Dedifferentiated amniotic fluid mesenchymal stem cell (primary cell): ENCODE measurements around the gene GPSM1.

Experiments used
- DNase-seq: peaks from one replicate; pipeline ENCODE4 v3.0.0-alpha.2; 2016; ENCODE audit errors: extremely low spot score

The GPSM1 gene

DNA sequence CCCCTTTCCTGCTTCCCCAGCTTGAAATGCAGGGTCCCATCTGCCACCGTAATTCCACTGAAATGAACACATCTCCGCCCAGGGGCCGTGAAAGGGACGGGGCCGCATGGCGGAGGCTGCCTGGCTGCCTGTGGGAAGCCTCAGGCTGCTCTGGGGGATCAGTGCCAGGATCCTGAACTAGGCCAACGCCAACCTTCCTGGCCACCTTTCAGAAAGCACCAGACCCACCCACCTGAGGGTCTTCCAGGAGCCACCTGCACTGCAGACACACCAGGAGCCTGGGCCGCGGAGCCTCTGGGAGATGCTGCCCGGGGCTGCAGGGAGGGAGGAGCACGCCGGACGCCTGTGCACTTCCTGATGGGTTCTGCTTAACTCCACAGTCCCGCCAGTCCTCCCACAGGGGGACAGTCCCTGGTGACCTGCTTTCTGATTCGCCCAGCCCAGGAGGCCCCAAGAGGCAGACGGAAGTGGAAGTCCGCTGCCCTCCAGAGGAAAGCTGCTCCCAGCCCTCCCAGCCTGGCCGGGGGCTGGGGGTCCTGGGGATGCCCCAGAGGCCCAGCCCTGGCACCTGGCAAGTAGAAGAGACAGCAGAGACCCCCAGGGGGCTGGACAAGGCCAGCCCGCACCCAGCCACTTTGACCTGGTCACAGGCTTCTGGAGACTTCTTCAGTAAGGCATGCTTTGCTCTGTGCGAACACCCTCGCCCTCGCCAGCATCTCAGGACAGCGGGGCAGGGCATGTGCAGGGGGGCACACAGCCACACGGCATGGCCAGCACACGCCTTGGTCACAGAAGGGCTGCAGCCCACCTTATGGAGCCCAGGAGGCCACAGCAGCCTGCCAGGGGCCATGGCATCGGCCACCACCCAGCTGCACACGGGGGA is 46.2 kb downstream of the GPSM1 start, which contains the start of gene CARD9:
Gene CARD9, minus strand, starts transcription at position 370 of the 883 bp plus-strand sequence. CDS start 1,591 bp downstream, outside the sequence.
- no peak for DNase-seq

DNA sequence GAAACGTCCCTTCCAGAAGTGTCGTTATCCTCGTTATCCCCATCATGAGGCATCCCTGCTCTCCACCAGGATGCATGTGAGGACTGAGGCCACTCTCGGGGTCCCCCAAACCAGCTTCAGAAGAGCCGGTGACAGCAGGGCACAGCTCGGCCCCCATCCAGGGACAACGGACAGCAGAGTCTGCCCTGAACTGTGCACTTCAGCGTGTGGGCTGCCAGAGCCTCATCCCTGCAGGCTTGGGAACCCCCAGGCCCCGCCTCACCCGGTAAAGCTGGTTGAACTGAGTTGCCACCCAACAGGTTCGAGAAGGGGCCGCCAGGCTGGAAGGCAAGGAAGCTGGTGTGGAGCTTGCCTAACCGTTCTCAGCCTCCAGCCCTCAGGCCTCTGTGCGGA is 46.8 kb downstream of the GPSM1 start:
- DNase-seq, result no peak

DNA sequence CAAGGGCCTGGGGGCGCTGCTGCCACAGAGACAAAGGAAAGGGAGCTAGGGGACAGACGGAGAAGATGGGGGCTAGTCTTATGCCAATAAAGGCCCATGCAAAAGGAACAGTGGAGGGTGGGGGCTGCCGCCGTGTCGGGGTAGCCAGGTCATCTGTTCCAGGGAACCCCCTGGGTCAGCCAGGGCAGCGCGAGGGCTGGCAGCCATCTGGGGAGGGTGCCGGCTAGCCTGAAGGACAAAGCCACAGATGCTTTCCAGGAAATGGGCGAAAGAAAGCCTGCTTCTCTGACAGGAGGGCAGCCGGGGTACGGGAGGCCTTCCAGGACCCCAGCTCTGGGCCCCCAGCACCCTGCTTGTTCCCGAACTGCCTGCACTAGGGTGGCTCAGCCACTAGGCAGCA is 47.8 kb downstream of the GPSM1 start:
- DNase-seq, result no peak

DNA sequence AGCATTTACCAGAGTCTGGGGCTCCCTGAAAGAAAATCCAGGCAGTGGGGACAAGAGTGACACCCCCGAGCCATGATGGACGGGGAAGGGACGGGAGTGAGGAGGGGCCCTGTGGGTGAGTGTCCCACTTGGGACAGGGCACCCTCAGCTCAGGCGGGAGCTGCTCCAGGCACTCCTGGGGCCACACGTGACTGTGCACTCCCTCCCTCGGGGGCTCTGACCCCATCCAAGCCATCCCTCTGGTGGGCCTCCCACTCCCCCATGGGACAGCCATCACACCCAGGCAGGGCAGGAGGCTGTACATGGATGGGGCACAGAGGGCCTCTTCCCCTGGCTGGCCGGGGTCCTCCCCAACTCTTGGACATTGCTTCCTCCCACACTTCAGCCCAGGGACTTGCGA is 49.1 kb downstream of the GPSM1 start:
- DNase-seq, result no peak

DNA sequence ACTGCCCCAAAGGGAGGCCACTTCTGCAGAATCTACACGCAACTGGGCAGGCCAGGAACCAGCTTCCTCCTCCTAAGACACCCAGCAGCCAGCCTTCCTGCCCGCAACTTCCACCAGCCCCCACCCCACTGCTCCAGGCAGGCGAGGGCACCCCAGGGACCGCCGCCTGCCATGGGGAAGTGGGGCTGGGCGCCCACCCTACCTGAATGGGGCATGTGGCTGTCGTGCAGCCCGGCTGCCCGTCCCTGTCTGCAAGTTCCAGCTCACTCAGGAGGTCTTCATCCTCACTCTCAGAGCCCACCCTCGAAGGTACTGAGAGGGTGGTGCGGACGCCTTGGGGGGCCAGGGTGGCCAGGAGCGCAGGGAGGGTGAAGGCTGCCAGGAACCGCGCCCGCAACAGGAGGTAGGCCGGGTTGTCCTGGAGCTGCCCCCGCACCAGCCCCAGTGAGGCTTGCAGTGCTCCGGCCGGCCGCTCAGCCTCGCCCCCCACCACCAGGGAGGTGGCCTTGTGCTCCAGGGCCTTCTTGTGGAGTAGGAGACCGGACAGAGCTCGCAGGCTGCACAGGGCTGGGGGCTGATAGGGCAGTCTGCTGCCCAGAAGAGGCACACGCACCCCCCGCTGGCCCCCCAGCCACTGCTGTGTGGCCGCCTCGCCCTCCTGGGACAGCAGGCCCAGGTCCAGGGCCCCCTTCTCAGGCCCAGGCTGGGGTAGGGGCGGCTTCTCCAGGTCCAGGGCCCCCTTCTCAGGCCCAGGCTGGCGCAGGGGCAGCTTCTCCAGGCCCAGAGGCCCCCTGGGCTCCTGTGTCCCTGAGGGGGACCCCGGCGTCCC is 50.2 kb downstream of the GPSM1 start:
- no peak for DNase-seq

DNA sequence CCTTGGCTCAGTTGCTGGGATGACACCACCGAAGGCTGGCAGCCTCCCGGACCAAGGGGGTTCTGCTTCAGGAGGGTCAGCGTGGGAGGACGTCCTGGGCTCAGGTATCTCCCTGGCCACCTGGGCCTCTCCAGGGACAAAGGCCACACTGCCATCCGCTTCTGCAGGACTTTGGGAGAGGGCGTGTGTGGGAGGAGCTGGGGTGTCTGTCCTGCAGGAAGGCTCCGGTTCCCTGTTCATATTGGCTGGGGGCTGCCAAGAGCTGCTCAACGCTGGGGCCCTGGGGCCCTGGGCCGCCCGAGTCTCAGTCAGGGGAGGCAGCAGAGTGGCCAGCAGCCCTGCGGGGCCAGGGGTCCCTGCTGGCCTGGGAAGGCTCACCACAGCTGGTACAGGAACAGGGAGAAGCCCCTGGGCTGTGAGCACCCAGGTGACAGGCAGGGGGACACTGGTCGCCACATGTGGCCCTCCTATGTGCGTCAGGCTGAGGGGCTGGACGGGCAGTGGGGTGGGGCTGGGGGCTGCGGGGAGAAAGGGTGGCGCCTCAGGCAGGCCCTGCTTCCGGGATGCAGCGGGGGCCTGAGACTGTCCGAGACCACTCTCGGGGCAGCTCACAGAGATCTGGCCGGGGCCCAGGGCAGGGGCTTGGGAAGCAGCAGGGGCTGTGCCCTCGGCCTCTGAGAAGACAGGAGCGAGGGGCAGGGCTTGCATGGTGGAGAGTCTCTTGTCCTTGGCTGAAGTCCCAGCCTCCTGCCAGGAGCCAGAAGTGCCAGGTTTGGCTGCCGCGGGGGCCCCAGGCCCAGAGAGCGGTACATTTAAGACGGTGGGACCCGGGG is 51.0 kb downstream of the GPSM1 start:
- DNase-seq, result no peak

DNA sequence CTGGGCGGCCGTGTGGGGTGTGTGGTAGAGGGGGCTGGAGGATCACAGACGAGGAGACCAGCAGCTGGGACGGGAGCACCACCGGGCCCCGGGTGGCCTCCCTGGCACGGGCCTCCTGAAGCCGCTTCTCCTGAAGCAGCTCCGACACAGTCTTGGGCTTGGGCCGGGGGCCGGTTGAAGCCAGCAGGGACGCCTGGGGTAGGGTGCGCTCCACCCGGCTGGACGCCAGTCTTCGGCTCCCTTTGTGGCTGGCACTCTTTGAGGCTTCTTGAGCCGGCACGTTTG is 51.6 kb downstream of the GPSM1 start:
- no peak for DNase-seq

DNA sequence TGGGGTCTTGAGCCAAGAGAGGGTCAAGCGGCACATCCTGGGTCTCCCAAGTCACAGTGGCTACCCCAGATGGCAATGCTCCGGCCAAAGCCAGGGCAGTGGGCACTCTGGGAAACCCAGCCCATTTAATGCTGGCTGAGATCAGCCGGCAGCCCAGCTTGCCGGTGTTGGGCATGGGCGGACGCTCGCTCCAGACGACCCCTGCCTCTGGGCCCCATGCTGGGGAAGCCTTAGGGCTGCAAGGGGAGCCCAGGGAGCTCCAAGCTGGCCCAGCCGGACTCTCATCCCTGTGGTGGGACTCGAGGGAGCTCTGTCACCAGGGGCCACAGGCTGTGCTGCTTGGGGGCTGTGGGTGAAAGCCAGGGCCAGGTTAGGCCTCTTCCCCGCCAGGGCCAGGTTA is 52.1 kb downstream of the GPSM1 start:
- DNase-seq, result no peak

DNA sequence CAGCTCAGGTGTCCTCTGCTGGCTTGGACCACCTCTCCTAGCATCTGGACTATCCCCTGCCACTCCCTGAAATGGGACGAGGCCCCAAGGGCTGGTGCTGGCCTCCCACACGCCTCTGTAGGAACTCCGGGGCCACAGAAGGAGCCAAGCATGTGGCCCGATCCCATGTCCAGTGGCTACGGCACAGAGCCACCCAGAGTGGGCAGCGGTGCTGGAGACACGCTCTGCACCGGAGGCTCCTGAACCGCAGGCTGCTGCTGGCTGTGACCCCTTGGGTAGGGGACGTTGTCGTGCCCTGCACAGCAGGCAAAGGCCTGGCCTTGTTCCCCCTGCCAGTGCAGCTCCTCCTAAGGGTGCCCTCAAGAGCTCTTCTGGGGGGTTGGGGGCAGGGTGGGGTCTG is 52.6 kb downstream of the GPSM1 start:
- no peak for DNase-seq

DNA sequence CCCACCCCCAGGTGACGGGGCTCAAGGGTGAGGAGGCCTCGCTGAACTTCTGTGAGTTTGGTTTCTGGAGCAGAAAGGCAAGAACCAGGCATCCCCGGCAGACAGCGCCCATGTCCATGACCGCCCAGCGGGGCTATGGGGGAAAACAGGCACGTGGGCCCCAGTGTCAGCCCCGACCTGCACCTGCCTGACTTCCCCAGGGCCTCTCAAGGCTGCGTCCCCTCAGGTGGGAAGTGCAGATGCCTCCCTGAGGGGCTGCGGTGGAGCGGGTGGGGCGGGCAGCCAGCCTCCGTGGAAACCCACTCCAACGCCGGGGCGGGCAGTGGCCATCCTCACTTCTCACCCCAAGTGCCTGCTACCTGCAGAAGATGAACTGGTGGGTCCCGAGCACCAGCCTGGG is 53.0 kb downstream of the GPSM1 start:
- no peak for DNase-seq

DNA sequence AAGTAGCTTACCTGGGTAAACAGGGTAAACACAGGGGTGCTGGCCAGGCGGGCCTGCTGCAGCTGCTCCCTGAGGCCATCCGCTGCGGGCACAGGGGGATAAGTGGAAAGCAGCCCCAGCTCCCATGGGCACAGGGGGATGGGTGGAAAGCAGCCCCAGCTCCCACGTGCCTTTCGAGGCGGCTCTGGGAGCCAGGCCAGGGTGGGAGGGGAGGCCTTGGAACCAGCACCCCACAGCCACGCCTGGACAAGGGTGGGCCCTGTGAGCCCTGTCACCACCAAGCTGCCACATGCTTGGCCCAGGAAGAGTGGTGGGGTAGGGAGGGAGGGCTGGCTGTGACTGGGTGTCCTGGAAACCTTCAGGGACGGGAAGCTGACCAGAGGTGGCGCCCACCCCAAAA is 54.0 kb downstream of the GPSM1 start:
- DNase-seq, result no peak

DNA sequence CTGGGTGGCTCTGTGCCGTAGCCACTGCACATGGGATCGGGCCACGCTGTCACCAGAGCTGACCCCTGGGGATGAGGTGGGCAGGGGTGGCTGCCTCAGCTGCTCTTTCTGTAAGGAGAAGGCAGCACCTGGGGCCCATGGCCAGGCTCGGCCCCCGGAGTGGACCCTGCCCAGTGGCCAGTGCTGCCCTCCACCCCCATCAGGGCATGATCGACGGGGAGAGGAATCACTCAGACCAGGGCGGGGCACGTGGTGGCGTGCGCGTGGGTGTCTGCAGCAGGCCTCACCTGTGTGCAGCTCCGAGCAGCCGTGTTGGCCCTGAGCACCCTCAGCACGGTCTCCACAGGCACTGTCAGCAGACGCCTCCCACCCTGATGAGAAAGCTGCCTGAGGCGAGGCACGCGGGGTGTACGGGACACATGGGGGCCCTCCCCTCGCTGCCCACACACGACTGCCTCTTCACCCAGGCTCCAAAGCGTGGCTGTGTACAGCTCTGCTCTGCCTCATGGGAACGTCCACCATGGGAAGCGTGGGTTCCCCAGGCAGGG is 54.7 kb downstream of the GPSM1 start:
- no peak for DNase-seq

DNA sequence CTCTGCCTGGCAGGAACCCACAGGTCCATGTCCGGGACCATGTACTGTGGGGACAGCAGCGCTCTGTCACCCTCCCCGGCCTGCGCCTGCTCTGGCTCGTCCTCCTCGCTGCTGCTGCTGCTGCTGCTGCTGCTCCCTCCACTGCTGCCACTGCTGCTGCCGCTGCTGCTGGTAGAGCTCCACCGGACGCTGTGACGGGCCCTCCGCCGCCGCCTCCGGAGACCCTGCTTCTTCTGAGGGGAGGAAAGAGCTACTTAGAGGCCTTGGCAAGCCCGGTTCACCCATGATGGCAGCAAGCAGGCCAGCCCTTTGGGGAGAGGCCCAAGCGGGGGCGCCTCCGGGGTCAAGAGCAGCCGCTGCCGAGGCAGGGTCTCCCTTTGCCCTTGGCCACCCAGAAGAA is 56.1 kb downstream of the GPSM1 start:
- DNase-seq, result no peak

DNA sequence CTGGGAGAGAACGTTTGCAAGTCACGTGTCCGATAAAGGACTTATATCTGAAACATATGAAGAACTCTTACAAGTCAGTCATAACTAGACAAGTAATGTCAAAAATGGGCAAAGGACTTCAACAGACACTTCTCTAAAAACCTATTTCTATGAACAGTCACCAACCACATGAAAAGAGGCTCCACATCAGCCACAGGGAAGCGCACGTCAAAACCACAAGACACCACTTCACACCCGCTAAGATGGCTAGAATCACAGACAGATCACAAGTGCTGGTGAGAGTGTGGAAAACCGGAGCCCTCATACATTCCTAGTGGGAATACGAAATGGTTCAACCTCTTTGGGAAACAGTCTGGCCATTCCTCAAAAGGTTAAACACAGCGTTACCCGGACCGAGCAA is 57.7 kb downstream of the GPSM1 start:
- no peak for DNase-seq

DNA sequence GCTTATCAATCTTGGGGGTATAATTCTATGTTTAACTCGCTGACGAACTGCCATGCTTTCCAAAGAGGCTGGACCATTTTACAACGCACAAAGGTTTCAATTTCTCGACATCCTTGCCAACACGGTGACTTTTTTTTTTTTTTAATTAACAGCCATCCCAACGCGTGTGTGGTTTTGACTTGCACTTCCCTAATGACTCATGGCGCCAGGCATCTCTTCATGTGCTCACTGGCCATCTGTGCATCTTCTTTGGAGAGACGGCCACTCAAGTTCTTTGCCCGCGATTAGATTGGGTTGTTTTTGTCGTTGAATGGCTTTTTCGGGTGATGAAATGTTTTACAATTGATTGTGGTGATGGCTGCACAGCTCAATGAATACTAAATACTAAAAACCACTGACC is 58.7 kb downstream of the GPSM1 start:
- DNase-seq, result no peak

DNA sequence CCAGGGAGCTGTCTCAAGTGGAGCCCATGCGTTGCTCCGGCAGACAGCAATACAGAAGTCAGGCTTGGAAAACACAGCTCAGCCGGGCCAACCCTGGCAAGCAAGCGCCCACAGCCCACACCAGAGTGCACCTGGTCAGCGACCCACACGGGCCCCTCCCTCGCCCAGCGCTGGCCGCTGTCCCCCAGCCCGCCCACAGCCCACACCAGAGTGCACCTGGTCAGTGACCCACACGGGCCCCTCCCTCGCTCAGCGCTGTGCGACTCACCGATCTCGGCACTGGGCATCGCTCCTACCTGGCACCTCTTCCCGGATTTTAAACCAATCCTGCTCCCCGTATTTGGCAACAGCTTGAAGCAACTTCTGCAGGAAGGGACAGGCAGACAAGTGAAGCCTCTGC is 59.9 kb downstream of the GPSM1 start:
- no peak for DNase-seq

DNA sequence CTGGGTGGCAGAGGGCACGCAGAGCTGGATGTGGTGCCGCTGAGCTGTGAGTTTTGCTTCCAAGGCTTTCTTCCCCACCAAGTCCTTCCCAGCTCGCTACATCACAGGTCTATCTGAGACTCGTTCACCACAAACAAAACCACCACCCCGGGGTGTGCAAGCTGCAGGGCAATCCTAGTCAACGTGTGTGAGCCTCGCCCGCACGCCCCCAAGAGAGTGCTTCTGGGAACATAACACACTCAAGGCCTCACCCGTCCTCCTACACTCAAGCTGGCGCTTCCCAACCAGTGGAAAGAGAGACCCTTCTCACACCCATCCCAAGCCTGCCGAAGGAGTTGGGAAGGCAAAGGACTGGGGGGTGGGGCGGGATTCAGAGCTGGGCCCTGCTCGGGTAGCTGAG is 62.1 kb downstream of the GPSM1 start:
- no peak for DNase-seq

DNA sequence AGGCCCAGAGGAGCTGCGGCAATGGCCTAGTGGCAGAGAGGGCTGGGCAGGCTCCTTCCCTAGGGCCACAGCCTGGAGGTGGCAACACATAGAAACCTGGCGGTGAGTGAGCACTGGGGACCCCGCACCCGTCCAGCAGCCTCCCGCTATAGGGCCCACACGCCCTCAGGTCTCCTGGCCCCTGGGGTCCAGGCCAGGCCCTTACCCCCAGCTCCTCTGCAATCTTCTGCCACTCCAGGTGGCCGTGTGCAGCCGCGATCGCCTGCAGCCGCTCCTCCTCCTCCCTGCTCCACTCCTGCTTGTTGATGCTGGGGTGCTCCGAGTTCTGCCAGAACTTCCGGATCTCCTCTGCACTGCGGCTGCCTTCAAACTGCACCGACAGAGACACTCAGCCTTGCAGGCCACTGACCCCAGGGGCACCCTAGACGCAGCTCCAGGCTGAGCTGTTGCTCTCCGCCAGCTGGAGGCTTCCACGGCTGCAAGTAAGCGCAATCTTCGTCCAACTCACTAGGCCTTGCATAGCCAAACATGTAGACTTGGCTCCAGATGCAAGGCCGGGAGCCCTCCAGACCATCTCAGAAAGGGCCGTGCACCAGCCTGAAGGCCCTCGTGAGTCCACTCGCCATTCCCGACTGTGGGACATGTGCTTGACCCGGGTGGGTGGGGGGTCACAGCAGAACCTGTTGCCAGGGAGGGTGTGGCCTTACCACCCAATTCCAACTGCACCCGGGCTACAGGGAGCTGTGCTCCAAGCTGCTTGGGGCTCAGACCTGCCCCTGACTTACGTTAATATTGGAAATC is 64.6 kb downstream of the GPSM1 start:
- DNase-seq, result no peak

DNA sequence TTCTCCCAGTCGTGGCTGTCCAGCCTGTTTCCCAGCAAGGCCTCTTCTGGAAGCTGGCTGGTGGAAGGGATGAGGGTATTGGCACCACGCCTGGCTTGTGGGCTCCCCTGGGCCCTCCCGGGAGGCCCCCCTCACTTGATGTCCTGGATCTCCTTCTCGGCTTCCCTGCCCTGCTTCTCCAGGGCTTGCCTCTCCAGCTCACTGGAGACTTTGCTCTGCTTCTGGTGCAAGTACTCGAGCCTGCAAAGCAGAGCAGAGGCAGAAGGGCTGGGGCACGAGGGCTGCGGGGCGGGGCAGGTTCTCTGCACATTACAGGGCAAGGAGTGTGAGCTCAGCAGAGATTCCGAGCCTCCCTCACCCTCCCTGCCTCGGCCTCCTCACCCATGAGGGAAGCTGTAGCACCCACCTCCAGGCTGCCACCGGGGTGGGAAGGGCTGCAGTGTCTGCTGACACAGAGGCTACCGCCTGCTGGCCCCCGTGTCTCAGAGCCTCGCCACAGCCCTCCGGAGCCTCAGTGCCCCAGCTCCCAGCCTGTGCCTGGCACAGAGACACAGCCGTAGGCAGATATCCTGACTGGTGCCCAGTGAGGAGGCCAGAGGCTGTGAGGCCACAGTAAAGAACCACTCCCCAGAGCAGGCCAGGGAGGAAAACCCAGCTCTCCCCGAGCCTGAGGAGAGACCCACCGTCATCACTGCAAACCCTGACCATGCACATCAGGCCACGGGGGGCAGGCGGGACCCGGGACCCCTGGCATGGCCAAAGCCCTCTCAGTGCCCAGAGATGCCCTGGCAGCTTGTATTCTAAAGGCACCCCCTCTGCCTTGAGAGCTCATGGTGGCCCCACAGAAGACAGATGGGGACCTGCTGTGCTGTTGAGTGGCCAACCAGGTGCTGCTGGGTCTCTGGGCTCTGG is 65.5 kb downstream of the GPSM1 start:
- no peak for DNase-seq

DNA sequence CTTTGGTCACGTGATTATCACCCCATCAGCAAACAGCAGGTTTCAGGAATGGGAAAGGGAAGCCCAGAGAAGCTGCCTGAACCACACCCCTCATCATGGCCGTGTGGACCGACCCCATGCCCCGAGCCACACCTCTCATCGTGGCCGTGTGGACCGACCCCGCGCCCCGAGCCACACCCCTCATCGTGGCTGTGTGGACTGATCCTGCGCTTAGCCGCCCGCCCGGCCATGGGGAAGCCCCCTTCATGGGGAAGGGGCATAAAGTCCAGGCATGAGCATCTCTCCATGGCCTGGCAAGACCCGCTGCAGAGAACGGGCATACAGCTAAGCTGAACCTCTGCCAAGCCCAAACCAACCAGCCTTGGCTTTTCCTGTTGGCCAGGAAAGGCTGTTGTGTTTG is 66.2 kb downstream of the GPSM1 start:
- DNase-seq, result no peak
